T-helper 22 cell (primary cell): ENCODE results near the gene IL1RAP.

Source experiments
- DNase-seq: peaks from one replicate; pipeline ENCODE4 v3.0.0-alpha.2; 2020; ENCODE audit warnings: low read depth

IL1RAP gene

GRCh38 chr3:190579514-190580137 lies 65.7 kb downstream of the IL1RAP start:
- no peak for DNase-seq

GRCh38 chr3:190580417-190580816 lies 66.5 kb downstream of the IL1RAP start:
- DNase-seq: no peak

GRCh38 chr3:190581041-190581541 lies 67.2 kb downstream of the IL1RAP start:
- no peak for DNase-seq

- no peak for DNase-seq
Measured at GRCh38 chr3:190582667-190583066, 68.8 kb downstream of the IL1RAP start.

GRCh38 chr3:190585805-190586630 lies 72.1 kb downstream of the IL1RAP start:
- DNase-seq: peak; percentile 1

- no peak for DNase-seq
Measured at GRCh38 chr3:190586631-190587011, 72.7 kb downstream of the IL1RAP start.

GRCh38 chr3:190588570-190588969 lies 74.7 kb downstream of the IL1RAP start:
- DNase-seq: no peak

GRCh38 chr3:190589326-190589725 lies 75.4 kb downstream of the IL1RAP start:
- DNase-seq: no peak

- DNase-seq: no peak
Measured at GRCh38 chr3:190591080-190591479, 77.2 kb downstream of the IL1RAP start.

- DNase-seq: no peak
Measured at GRCh38 chr3:190593075-190593474, 79.2 kb downstream of the IL1RAP start.

GRCh38 chr3:190594171-190594570 lies 80.3 kb downstream of the IL1RAP start:
- DNase-seq: no peak

- no peak for DNase-seq
Measured at GRCh38 chr3:190595179-190595795, 81.4 kb downstream of the IL1RAP start.

- no peak for DNase-seq
Measured at GRCh38 chr3:190595807-190596206, 81.9 kb downstream of the IL1RAP start.

- DNase-seq: no peak
Measured at GRCh38 chr3:190596349-190597285, 82.7 kb downstream of the IL1RAP start.

GRCh38 chr3:190597291-190597690 lies 83.4 kb downstream of the IL1RAP start:
- no peak for DNase-seq

GRCh38 chr3:190601622-190602021 lies 87.7 kb downstream of the IL1RAP start:
- no peak for DNase-seq

- DNase-seq: no peak
Measured at GRCh38 chr3:190605385-190605784, 91.5 kb downstream of the IL1RAP start.

- DNase-seq: no peak
Measured at GRCh38 chr3:190606596-190606995, 92.7 kb downstream of the IL1RAP start.

- no peak for DNase-seq
Measured at GRCh38 chr3:190607021-190607420, 93.1 kb downstream of the IL1RAP start.

GRCh38 chr3:190608850-190609589 lies 95.1 kb downstream of the IL1RAP start:
- no peak for DNase-seq
